ENCODE data around the gene CELA2B.

GRCh38 chr1:15475752-15476314 is at the start of gene CELA2B:
- TF ChIP-seq, protein P1, sequence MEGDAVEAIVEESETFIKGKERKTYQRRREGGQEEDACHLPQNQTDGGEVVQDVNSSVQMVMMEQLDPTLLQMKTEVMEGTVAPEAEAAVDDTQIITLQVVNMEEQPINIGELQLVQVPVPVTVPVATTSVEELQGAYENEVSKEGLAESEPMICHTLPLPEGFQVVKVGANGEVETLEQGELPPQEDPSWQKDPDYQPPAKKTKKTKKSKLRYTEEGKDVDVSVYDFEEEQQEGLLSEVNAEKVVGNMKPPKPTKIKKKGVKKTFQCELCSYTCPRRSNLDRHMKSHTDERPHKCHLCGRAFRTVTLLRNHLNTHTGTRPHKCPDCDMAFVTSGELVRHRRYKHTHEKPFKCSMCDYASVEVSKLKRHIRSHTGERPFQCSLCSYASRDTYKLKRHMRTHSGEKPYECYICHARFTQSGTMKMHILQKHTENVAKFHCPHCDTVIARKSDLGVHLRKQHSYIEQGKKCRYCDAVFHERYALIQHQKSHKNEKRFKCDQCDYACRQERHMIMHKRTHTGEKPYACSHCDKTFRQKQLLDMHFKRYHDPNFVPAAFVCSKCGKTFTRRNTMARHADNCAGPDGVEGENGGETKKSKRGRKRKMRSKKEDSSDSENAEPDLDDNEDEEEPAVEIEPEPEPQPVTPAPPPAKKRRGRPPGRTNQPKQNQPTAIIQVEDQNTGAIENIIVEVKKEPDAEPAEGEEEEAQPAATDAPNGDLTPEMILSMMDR (conservative IDR thresholded peaks at IDR 0.05; ENCODE audit: low read length), result no peak
- TF ChIP-seq EZH2phosphoT487 (IDR thresholded peaks at IDR 0.05; ENCODE audit: borderline replicate concordance, low read depth, low read length), result no peak

Measured in OCI-LY7 (cell line).